Smooth muscle cell (in vitro differentiated cells): ENCODE data around the gene AMACR. TPM values are rescaled to one million over a fixed set of nuclear protein-coding genes. Genes with fewer than 3 reads are reported as not detected.

Experiments used
- DNase-seq: peaks from one replicate; lab custom pipeline; 2025; ENCODE audit not compliant: unreplicated experiment; lab: John Stamatoyannopoulos, UW
- H2AFZ ChIP-seq: fragments of 200-600 bp; sonication (generic); 2 replicates; pipeline ENCODE4 v1.6.0; 2016; ENCODE audit warnings: antibody characterized with exemption, low read depth, mild to moderate bottlenecking
- H3F3A ChIP-seq: fragments of 200-600 bp; sonication (generic); 2 replicates; pipeline ENCODE4 v1.6.0; 2017; ENCODE audit warnings: antibody characterized with exemption, low read depth
- H3K27ac ChIP-seq: fragments of 200-600 bp; sonication (generic); 2 replicates; pipeline ENCODE4 v1.5.1; 2016; ENCODE audit warnings: low read depth, mild to moderate bottlenecking
- H3K27me3 ChIP-seq: fragments of 200-600 bp; sonication (generic); 2 replicates; pipeline ENCODE4 v1.6.1; 2016; ENCODE audit warnings: low read depth, mild to moderate bottlenecking
- H3K36me3 ChIP-seq: fragments of 200-600 bp; sonication (generic); 2 replicates; pipeline ENCODE4 v1.5.1; 2016; ENCODE audit warnings: low read depth
- H3K4me1 ChIP-seq: fragments of 200-600 bp; sonication (generic); 2 replicates; pipeline ENCODE4 v1.5.1; 2016; ENCODE audit warnings: low read depth
- H3K4me2 ChIP-seq: fragments of 200-600 bp; sonication (generic); 2 replicates; pipeline ENCODE4 v1.6.0; 2016; ENCODE audit warnings: mild to moderate bottlenecking
- H3K4me3 ChIP-seq: fragments of 200-600 bp; sonication (generic); 2 replicates; pipeline ENCODE4 v1.5.1; 2016; ENCODE audit warnings: mild to moderate bottlenecking
- H3K79me2 ChIP-seq: fragments of 200-600 bp; sonication (generic); 2 replicates; pipeline ENCODE4 v1.6.0; 2016; ENCODE audit warnings: low read depth, mild to moderate bottlenecking
- H3K9ac ChIP-seq: fragments of 200-600 bp; sonication (generic); 2 replicates; pipeline ENCODE4 v1.6.0; 2016; ENCODE audit warnings: low read depth
- H3K9me3 ChIP-seq: fragments of 200-600 bp; sonication (generic); replicated peaks from 2 replicates; pipeline ENCODE4 v1.5.1; 2016; ENCODE audit warnings: low read depth
- H4K20me1 ChIP-seq: fragments of 200-600 bp; sonication (generic); 2 replicates; pipeline ENCODE4 v1.6.0; 2016; ENCODE audit warnings: low read depth
- CTCF ChIP-seq: fragments of 200-600 bp; sonication (generic); IDR thresholded peaks from 2 replicates; pipeline ENCODE4 v1.5.1; 2017; ENCODE audit warnings: borderline replicate concordance, mild to moderate bottlenecking, antibody characterized with exemption; ENCODE audit not compliant: insufficient read depth, poor library complexity, severe bottlenecking
- WGBS: methylation state at CpG from one replicate; pipeline ENCODE4 v1.1.7; 2016; ENCODE audit warnings: low lambda C conversion rate; 5-methylcytosine and 5-hydroxymethylcytosine counted together
- polyA plus RNA-seq: library from polyadenylated mRNA; unstranded; fragments of >200 nt; fragmentation: Nextera tagmentation; extraction: Ambion mirVana; gene quantifications from 2 replicates; pipeline ENCODE4 v1.2.1, GENCODE V29; 2016
- total RNA-seq: library from RNA; depleted of rRNA; stranded (reverse); fragments of >200 nt; gene quantifications from 2 replicates; pipeline ENCODE4 v1.2.3, GENCODE V29; 2014

Gene AMACR
- total and polyA plus RNA-seq, 2 experiments from 2014 or later, result 14.1 to 14.5 TPM

- DNase-seq, result no peak
These were observed 8.4 kb upstream of the AMACR start for GRCh38 chr5:34016222-34016621.

GRCh38 chr5:34015120-34015822 lies 7.4 kb upstream of the AMACR start:
- H3K9ac ChIP-seq, result no peak overlapping the region
- H3K4me3 ChIP-seq, result no peak overlapping the region
- H4K20me1 ChIP-seq, result no peaks in the 10 kb centered on the region
- 71% methylated on average over 4 of the region's 4 CpGs for WGBS
- no peak for TF ChIP-seq CTCF
- H3K27ac ChIP-seq, result no peak overlapping the region
- H3K27me3 ChIP-seq, result no peaks in the 10 kb centered on the region
- H3K79me2 ChIP-seq, result no peaks in the 10 kb centered on the region
- H2AFZ ChIP-seq, result no peak overlapping the region
- no peaks in the 10 kb centered on the region for H3F3A ChIP-seq
- no peak for DNase-seq
- no peaks in the 10 kb centered on the region for H3K36me3 ChIP-seq
- H3K4me2 ChIP-seq, result no peak overlapping the region
- H3K4me1 ChIP-seq, result no peaks in the 10 kb centered on the region
- no peaks in the 10 kb centered on the region for H3K9me3 ChIP-seq

More at GRCh38 chr5:34016222-34016621, 8.4 kb upstream of the AMACR start:
- Histone ChIP-seq H3K9ac (no peak overlapping the region), H3K4me1 (no peaks in the 10 kb centered on the region), H3K27me3 (no peaks in the 10 kb centered on the region), H4K20me1 (no peaks in the 10 kb centered on the region), H3K36me3 (no peaks in the 10 kb centered on the region), H3K4me3 (no peak overlapping the region), H3K9me3 (no peaks in the 10 kb centered on the region), H2AFZ (no peak overlapping the region), H3K27ac (no peak overlapping the region), H3F3A (no peaks in the 10 kb centered on the region), H3K4me2 (peak overlapping the region; percentile 23), H3K79me2 (no peaks in the 10 kb centered on the region)
- TF ChIP-seq CTCF, result no peak
- WGBS, result 16% methylated on average over 5 of the region's 5 CpGs

GRCh38 chr5:34014626-34015025 lies 6.8 kb upstream of the AMACR start:
- H3K27ac ChIP-seq, result no peak overlapping the region
- no peak overlapping the region for H3K9ac ChIP-seq
- DNase-seq, result no peak
- no peaks in the 10 kb centered on the region for H3K36me3 ChIP-seq
- H3K4me2 ChIP-seq, result no peak overlapping the region
- TF ChIP-seq CTCF, result no peak
- no peaks in the 10 kb centered on the region for H3F3A ChIP-seq
- H3K79me2 ChIP-seq, result no peaks in the 10 kb centered on the region
- H4K20me1 ChIP-seq, result no peaks in the 10 kb centered on the region
- no peak overlapping the region for H3K4me3 ChIP-seq
- no peaks in the 10 kb centered on the region for H3K9me3 ChIP-seq
- H3K27me3 ChIP-seq, result no peaks in the 10 kb centered on the region
- H2AFZ ChIP-seq, result no peak overlapping the region
- 100% methylated on average over 2 of the region's 2 CpGs for WGBS
- no peaks in the 10 kb centered on the region for H3K4me1 ChIP-seq

GRCh38 chr5:34013547-34013946 lies 5.7 kb upstream of the AMACR start:
- no peak for DNase-seq
- Histone ChIP-seq H3K9me3 (no peaks in the 10 kb centered on the region), H3K4me2 (no peak overlapping the region), H3K4me3 (no peak overlapping the region), H2AFZ (no peak overlapping the region), H3K36me3 (no peaks in the 10 kb centered on the region), H3K27me3 (no peaks in the 10 kb centered on the region), H3K9ac (no peak overlapping the region), H3K4me1 (peaks cover 6% of the 10 kb centered on the region), H3K79me2 (no peaks in the 10 kb centered on the region), H4K20me1 (no peaks in the 10 kb centered on the region), H3K27ac (no peak overlapping the region), H3F3A (peaks cover 5% of the 10 kb centered on the region)
- TF ChIP-seq CTCF, result no peak
- 81% methylated on average over 3 of the region's 3 CpGs for WGBS
